HG03521 (cell line): Measurements from ENCODE around the gene HSPBAP1.
"Not testable (repeated sequence)": the region's sequence is repeated elsewhere in the genome, so short reads cannot be mapped to it uniquely, and the experiment has no call there.

Source experiments
- ATAC-seq: cut with Tn5 transposase; IDR thresholded peaks from one replicate; pipeline ENCODE4 v1.9.1; 2021; ENCODE audit warnings: mild to moderate bottlenecking, moderate library complexity; ENCODE audit not compliant: unreplicated experiment

Gene HSPBAP1

GRCh38 chr3:122742234-122742633 is 51.4 kb downstream of the HSPBAP1 start:
- ATAC-seq, result no peak

GRCh38 chr3:122739172-122739571 is 54.5 kb downstream of the HSPBAP1 start:
- ATAC-seq, result no peak

GRCh38 chr3:122732682-122733525 is 60.7 kb downstream of the HSPBAP1 start:
- ATAC-seq, result not testable (repeated sequence)

GRCh38 chr3:122730240-122730639 is 63.4 kb downstream of the HSPBAP1 start:
- ATAC-seq, result no peak

GRCh38 chr3:122728756-122729514 is 64.7 kb downstream of the HSPBAP1 start:
- no peak for ATAC-seq

- no peak for ATAC-seq
Observed at GRCh38 chr3:122728186-122728585, 65.4 kb downstream of the HSPBAP1 start.

- ATAC-seq, result no peak
Observed at GRCh38 chr3:122727766-122728165, 65.9 kb downstream of the HSPBAP1 start.

GRCh38 chr3:122727294-122727693 is 66.3 kb downstream of the HSPBAP1 start:
- ATAC-seq, result no peak

GRCh38 chr3:122725106-122725505 is 68.5 kb downstream of the HSPBAP1 start:
- ATAC-seq, result no peak

GRCh38 chr3:122719273-122719921 is 74.2 kb downstream of the HSPBAP1 start:
- no peak for ATAC-seq

GRCh38 chr3:122716667-122717066 is 77.0 kb downstream of the HSPBAP1 start:
- no peak for ATAC-seq

- ATAC-seq, result no peak
Observed at GRCh38 chr3:122714273-122714672, 79.4 kb downstream of the HSPBAP1 start.

GRCh38 chr3:122710616-122711251 is 82.9 kb downstream of the HSPBAP1 start:
- not testable (repeated sequence) for ATAC-seq

GRCh38 chr3:122705379-122705778 is 88.3 kb downstream of the HSPBAP1 start:
- ATAC-seq, result no peak

GRCh38 chr3:122700193-122700592 is 93.4 kb downstream of the HSPBAP1 start:
- ATAC-seq, result no peak

- no peak for ATAC-seq
Observed at GRCh38 chr3:122697952-122698620, 95.5 kb downstream of the HSPBAP1 start.

- ATAC-seq, result no peak
Observed at GRCh38 chr3:122695927-122696561, 97.6 kb downstream of the HSPBAP1 start.

GRCh38 chr3:122694966-122695365 is 98.7 kb downstream of the HSPBAP1 start:
- ATAC-seq, result no peak

GRCh38 chr3:122692674-122693073 is 101.0 kb downstream of the HSPBAP1 start:
- no peak for ATAC-seq

GRCh38 chr3:122691195-122691594 is 102.4 kb downstream of the HSPBAP1 start:
- no peak for ATAC-seq
